Kidney epithelial cell (primary cell): ENCODE measurements around the gene KRTAP4-12. TPM values are rescaled to one million over a fixed set of nuclear protein-coding genes. Genes with fewer than 3 reads are reported as not detected.
"Not testable (repeated sequence)": the region's sequence is repeated elsewhere in the genome, so short reads cannot be mapped to it uniquely, and the experiment has no call there.

Experiments used
- DNase-seq: peaks from one replicate; pipeline ENCODE4 v3.0.0-alpha.2; 2010; ENCODE audit warnings: low read depth
- H3K27me3 ChIP-seq: 2 replicates; pipeline ENCODE4 v1.6.0; 2011; ENCODE audit warnings: low read length; ENCODE audit not compliant: control insufficient read depth, insufficient read depth
- H3K36me3 ChIP-seq: 2 replicates; pipeline ENCODE4 v1.5.1; 2011; ENCODE audit warnings: low read length; ENCODE audit not compliant: control insufficient read depth, insufficient read depth
- H3K4me3 ChIP-seq: 2 replicates; pipeline ENCODE4 v1.5.1; 2011; ENCODE audit warnings: low read depth, mild to moderate bottlenecking, control low read depth, low read length
- total RNA-seq: library from RNA; depleted of rRNA; stranded (reverse); fragments of >200 nt; gene quantifications from 2 replicates; pipeline ENCODE4 v1.2.3, GENCODE V29; 2015
- TF ChIP-seq, protein P1 (sequence below): IDR thresholded peaks from 2 replicates; pipeline ENCODE4 v1.5.1; 2011; ENCODE audit warnings: mild to moderate bottlenecking, moderate library complexity, low read length, control low read depth, inconsistent platforms; ENCODE audit not compliant: insufficient read depth, poor library complexity, severe bottlenecking

The KRTAP4-12 gene
- total RNA-seq, result not detected in 2 replicates

DNA sequence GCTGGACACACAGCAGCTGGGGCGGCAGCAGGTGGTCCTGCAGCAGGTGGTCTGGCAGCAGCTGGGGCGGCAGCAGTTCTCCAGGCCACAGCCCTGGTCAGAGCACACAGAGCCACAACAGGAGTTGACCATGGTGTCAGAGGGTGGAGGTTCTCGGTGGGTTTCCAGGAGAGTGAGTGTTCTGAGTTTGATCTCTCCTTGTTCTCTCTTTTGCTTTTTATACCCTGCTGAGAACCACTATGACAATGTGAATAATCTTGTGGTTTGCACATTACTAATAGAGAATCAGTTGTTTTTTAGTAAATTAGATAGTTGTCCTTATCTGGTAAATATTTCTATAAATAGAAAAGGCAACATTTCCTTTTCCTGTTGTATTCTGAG, at the start of gene KRTAP4-12:
TSS of gene KRTAP4-12 (minus strand) at position 192 of the 381 bp plus-strand sequence. CDS start at position 132, 60 bp downstream.
- H3K36me3 ChIP-seq, H3K4me3 ChIP-seq, DNase-seq, H3K27me3 ChIP-seq: not testable (repeated sequence)

DNA sequence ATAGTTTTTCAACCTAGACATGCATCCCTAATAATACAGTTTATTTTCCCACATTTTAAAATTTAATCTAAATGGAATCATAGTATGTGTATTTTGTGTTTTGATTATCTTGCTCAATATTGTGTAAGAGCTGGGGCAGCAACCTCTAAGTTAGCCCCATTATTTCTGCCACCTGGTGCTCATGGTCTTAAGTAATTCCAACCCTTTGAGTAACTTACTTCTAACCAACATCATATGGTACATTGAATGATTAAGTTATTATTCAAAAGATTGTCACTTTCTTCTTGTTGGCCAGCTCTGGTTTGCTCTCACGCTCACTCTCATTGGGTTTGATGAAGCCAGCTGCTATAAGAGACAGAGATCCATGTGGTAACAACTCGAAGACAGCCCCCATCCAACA, 47.9 kb upstream of the KRTAP4-12 start:
- TF ChIP-seq, protein P1, sequence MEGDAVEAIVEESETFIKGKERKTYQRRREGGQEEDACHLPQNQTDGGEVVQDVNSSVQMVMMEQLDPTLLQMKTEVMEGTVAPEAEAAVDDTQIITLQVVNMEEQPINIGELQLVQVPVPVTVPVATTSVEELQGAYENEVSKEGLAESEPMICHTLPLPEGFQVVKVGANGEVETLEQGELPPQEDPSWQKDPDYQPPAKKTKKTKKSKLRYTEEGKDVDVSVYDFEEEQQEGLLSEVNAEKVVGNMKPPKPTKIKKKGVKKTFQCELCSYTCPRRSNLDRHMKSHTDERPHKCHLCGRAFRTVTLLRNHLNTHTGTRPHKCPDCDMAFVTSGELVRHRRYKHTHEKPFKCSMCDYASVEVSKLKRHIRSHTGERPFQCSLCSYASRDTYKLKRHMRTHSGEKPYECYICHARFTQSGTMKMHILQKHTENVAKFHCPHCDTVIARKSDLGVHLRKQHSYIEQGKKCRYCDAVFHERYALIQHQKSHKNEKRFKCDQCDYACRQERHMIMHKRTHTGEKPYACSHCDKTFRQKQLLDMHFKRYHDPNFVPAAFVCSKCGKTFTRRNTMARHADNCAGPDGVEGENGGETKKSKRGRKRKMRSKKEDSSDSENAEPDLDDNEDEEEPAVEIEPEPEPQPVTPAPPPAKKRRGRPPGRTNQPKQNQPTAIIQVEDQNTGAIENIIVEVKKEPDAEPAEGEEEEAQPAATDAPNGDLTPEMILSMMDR, result no peak

DNA sequence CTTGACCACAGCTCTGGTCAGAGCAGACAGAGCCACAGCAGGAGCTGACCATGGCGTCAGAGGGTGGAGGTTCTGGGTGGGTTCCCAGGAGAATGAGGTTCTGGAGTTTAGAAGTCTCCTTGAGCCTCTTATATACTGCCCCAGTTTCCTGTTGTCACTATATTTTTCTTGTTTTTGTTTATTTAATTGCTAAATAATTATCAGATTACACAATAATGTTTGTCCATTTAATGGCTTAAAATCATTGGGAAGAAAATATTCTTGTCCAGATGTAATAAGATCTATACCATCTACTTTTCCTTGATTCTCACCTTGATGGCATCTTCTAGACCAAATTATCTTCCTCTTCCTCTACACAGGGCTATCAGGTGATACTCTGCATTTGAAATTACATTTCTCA, 44.1 kb upstream of the KRTAP4-12 start, which contains the start of gene KRTAP4-3:
TSS of gene KRTAP4-3 (minus strand) at position 101 of the 400 bp plus-strand sequence. CDS start at position 52, 49 bp downstream.
- Histone ChIP-seq H3K36me3 (no peaks in the 10 kb centered on the region), H3K4me3 (no peak within 1 kb of the TSS), H3K27me3 (no peaks in the 10 kb centered on the region)
- TF ChIP-seq, protein P1, result no peak
- DNase-seq, result no peak

More for the DNA sequence above, 47.9 kb upstream of the KRTAP4-12 start:
- Histone ChIP-seq H3K4me3 (no peak overlapping the region), H3K27me3 (no peaks in the 10 kb centered on the region), H3K36me3 (no peaks in the 10 kb centered on the region)
- no peak for DNase-seq

DNA sequence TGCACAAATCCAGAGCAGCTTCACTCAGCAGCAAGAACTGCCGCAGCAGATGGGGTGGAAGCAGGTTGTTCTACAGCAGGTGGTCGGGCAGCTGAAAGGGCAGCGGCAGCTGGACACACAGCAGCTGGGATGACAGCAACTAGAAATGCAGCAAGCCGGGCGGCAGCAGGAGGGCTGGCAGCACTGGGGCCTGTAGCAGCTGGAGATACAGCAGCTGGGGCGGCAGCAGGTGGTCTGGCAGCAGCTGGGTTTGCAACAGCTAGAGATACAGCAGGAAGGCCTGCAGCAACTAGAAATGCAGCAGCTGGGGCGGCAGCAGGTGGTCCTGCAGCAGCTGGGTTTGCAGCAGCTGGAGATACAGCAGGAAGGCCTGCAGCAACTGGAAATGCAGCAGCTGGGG, 43.6 kb upstream of the KRTAP4-12 start:
- DNase-seq, result no peak
- Histone ChIP-seq H3K27me3 (no peaks in the 10 kb centered on the region), H3K4me3 (no peak overlapping the region), H3K36me3 (no peaks in the 10 kb centered on the region)
- TF ChIP-seq, protein P1, result no peak

DNA sequence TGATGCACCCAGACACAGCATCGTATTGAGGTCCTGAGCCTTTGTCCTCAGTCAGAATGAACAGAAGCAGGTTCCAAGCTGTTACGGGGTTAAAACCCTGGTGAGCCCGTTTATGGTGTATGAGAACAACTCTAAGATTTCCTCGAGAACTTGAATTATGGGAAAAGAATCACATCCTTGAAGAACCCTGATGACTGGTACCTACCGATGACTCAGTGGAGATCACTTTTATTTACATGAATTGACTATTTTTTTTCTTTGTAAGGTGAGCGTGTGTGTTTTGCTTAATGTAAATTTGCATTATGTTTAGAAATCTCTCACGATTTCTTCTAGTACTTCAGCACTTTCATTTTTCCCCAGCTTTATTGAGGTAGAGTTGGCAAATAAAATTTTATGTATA, 39.8 kb upstream of the KRTAP4-12 start:
- Histone ChIP-seq H3K4me3 (no peak overlapping the region), H3K27me3 (no peaks in the 10 kb centered on the region), H3K36me3 (no peaks in the 10 kb centered on the region)
- TF ChIP-seq, protein P1, result no peak
- DNase-seq, result no peak

DNA sequence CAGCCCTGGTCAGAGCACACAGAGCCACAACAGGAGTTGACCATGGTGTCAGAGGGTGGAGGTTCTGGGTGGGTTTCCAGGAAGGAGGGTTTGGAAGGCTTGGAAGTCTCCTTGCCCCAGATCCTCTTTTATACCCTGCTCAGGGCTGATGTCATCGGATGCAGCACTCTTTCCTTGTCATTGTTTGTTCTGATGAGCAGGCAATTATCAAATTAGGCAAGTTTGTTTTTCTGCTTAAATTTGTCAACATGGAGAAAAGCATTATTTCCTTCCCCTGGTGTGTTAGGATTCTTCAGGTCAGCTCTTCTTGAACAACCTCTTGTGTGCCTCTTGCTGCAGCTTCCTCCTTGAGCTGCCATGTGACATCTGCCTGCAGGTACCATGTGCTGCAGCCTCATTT, 36.7 kb upstream of the KRTAP4-12 start, which contains the start of gene KRTAP4-4:
TSS of gene KRTAP4-4 (minus strand) at position 101 of the 400 bp plus-strand sequence. CDS start at position 44, 57 bp downstream.
- Histone ChIP-seq H3K27me3 (no peaks in the 10 kb centered on the region), H3K36me3 (no peaks in the 10 kb centered on the region), H3K4me3 (no peak within 1 kb of the TSS)
- TF ChIP-seq, protein P1, result no peak
- no peak for DNase-seq

DNA sequence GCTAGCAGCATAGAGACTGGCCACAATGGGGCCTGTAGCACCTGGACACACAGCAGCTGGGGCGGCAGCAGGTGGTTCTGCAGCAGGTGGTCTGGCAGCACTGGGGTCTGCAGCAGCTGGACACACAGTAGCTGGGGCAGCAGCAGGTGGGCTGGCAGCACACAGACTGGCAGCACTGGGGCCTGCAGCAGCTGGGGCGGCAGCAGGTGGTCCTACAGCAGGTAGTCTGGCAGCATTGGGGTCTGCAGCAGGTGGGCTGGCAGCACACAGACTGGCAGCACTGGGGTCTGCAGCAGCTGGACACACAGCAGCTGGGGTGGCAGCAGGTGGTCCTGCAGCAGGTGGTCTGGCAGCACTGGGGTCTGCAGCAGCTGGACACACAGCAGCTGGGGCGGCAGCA, 36.2 kb upstream of the KRTAP4-12 start:
- H3K27me3 ChIP-seq, DNase-seq, H3K4me3 ChIP-seq, H3K36me3 ChIP-seq: not testable (repeated sequence)
